Right lobe of liver (tissue), 4 donors: ENCODE data around the gene FCF1.

Source experiments
- POLR2A ChIP-seq: fragments of 450-650 bp; IDR thresholded peaks from one replicate; pipeline ENCODE4 v1.6.1; 2017; ENCODE audit warnings: antibody characterized with exemption, mild to moderate bottlenecking
- TF ChIP-seq, protein P1 (sequence below), 4 donors: fragments of 200-600 bp in 3 of 4; fragments of 450-650 bp in 1 of 4; IDR thresholded peaks; one replicate each; pipeline versions ENCODE4 v1.5.1 to v1.8.0; 2016 to 2022; ENCODE audit warnings: antibody characterized with exemption in 4 of 4, mild to moderate bottlenecking in 2 of 4
- donor health status: DM: no; HTN: no; CAD: no.
- donor health status: DM: no; HTN: no; CAD: no.
- donor health status: DM: no; HTN: yes; CAD: no.

DNA sequence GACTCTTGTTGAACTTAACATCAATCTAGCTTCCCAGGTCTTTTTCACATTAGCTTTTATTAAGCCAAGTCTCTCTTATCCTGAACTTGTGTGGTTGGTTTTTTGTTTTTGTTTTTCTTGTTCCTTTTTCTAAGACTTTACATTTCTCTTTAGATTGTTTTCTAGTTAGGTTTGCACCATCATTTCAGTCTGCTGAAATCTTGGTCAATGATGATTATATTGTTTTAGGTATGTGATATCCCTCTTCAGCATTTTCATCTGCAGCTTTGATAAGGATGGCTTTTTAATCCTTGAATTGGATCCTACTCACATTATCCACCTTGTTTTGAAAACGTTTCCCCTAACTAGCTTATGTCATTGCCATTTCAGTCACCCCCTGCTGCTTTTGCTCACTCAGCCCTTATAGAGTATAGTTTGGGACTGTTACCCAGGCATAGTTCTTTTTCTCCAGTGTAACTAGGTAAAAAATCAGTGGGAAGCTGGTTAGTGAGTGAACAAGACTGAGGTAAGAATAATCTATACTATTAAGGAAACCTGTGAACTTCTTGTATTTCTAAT lies 72.2 kb downstream of the FCF1 start:
- TF ChIP-seq POLR2A, result no peak
- TF ChIP-seq, protein P1, sequence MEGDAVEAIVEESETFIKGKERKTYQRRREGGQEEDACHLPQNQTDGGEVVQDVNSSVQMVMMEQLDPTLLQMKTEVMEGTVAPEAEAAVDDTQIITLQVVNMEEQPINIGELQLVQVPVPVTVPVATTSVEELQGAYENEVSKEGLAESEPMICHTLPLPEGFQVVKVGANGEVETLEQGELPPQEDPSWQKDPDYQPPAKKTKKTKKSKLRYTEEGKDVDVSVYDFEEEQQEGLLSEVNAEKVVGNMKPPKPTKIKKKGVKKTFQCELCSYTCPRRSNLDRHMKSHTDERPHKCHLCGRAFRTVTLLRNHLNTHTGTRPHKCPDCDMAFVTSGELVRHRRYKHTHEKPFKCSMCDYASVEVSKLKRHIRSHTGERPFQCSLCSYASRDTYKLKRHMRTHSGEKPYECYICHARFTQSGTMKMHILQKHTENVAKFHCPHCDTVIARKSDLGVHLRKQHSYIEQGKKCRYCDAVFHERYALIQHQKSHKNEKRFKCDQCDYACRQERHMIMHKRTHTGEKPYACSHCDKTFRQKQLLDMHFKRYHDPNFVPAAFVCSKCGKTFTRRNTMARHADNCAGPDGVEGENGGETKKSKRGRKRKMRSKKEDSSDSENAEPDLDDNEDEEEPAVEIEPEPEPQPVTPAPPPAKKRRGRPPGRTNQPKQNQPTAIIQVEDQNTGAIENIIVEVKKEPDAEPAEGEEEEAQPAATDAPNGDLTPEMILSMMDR (IDR thresholded peaks at IDR 0.05), result no peak
